ENCODE measurements around the gene CARS1.

DNA sequence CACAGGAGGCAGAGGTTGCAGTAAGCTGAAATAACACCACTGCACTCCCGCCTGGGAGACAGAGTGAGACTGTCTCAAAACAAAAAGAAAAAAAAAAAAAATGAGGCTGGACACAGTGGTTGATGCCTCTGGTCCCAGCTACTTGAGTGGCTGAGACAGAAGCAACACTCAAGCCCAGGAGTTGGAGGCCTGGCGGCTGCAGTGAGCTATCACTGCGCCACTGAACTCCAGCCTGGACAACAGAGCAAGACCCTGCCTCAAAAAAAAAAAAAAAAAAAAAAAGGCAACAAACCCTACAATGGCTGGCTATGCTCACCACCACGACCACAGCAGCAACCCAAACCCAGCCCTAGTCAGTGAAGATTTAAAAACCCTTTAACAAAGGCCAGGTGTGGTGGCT, 73.3 kb downstream of the CARS1 start:
- TF ChIP-seq SAP30 (IDR thresholded peaks at IDR 0.05; ENCODE audit: insufficient read depth, insufficient replicate concordance, low read length) (no peak), GABPA (IDR thresholded peaks at IDR 0.05; ENCODE audit: borderline replicate concordance, insufficient read depth, low read length) (no peak), HDAC6 (IDR thresholded peaks at IDR 0.05; ENCODE audit: low read depth, low read length) (no peak), EZH2 (IDR thresholded peaks at IDR 0.05; ENCODE audit: low read depth, low read length, severe bottlenecking) (no peak)
